Omental fat pad (tissue), 4 donors: Measurements from ENCODE around the gene PGF. TPM values are rescaled to one million over a fixed set of nuclear protein-coding genes. Genes with fewer than 3 reads are reported as not detected.

Experiments
- ATAC-seq: fragments of 150-250 bp; one replicate; pipeline ENCODE4 v1.9.1; 2016; ENCODE audit warnings: mild to moderate bottlenecking, moderate library complexity; ENCODE audit not compliant: low FRiP score
- DNase-seq: peaks from one replicate; pipeline ENCODE4 v3.0.0-alpha.2; 2019; ENCODE audit warnings: low spot score
- total RNA-seq, 4 donors: library from RNA; depleted of rRNA; stranded (reverse); fragments of >200 nt; gene quantifications; one replicate each; pipeline ENCODE4 v1.1.0, GENCODE V29; 2016
- TF ChIP-seq, protein P1 (sequence below), 3 donors: fragments of 450-650 bp; IDR thresholded peaks; one replicate each; pipeline ENCODE4 v1.5.1; 2016 to 2017; ENCODE audit warnings: antibody characterized with exemption in 3 of 3, mild to moderate bottlenecking in 3 of 3, moderate library complexity in 2 of 3

PGF gene
- total RNA-seq, 4 donors from 2014 or later: 3.2 to 28.4 (median 7.1) TPM

GRCh38 chr14:74952180-74952665 is 3.2 kb downstream of the PGF start:
- ATAC-seq: no peak
- TF ChIP-seq, protein P1, sequence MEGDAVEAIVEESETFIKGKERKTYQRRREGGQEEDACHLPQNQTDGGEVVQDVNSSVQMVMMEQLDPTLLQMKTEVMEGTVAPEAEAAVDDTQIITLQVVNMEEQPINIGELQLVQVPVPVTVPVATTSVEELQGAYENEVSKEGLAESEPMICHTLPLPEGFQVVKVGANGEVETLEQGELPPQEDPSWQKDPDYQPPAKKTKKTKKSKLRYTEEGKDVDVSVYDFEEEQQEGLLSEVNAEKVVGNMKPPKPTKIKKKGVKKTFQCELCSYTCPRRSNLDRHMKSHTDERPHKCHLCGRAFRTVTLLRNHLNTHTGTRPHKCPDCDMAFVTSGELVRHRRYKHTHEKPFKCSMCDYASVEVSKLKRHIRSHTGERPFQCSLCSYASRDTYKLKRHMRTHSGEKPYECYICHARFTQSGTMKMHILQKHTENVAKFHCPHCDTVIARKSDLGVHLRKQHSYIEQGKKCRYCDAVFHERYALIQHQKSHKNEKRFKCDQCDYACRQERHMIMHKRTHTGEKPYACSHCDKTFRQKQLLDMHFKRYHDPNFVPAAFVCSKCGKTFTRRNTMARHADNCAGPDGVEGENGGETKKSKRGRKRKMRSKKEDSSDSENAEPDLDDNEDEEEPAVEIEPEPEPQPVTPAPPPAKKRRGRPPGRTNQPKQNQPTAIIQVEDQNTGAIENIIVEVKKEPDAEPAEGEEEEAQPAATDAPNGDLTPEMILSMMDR (IDR thresholded peaks at IDR 0.05): no peak
- DNase-seq: no peak

- ATAC-seq: no peak
- TF ChIP-seq, protein P1 (IDR thresholded peaks at IDR 0.05): no peak
- DNase-seq: no peak
These were observed 3.8 kb downstream of the PGF start for GRCh38 chr14:74951443-74952179.

- DNase-seq (no peak), ATAC-seq (no peak)
- TF ChIP-seq, protein P1 (IDR thresholded peaks at IDR 0.05): no peak
These were observed 4.5 kb downstream of the PGF start for GRCh38 chr14:74950795-74951442.

DNA sequence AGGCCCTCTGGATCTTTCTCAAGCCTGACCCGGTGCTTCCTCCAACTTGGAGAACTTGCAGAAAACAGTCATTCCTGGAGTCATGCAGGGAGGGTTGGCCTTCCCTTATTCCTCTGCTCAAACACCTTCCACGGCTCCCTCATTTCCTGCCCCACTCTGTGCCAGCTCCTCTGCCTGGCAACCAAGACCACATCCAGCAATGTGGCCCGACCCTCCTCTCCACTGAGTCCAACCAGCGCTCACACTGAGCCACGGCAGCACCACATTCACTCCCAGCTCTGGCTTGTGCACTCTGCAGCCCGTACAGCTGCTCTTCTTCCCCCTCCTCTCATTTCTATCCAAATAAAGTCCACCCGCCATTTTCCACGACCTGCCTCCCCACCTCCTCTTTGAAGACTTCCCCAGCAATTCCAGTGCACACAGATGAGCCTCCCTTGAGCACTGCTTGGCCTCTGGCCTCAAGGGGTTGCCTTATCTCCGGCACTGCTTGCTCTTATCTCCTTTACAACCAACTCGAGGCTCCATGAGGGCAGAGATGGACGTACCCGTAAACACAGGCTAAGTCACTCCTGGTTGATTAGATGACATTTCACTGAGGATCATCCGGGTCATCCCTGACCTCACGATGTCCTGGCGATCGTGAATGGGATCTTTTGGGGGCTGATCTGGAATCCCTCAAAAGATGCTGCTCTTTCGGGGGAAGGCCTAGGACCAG is 5.4 kb downstream of the PGF start:
- DNase-seq (no peak), ATAC-seq (no peak)
- TF ChIP-seq, protein P1 (IDR thresholded peaks at IDR 0.05): no peak

DNA sequence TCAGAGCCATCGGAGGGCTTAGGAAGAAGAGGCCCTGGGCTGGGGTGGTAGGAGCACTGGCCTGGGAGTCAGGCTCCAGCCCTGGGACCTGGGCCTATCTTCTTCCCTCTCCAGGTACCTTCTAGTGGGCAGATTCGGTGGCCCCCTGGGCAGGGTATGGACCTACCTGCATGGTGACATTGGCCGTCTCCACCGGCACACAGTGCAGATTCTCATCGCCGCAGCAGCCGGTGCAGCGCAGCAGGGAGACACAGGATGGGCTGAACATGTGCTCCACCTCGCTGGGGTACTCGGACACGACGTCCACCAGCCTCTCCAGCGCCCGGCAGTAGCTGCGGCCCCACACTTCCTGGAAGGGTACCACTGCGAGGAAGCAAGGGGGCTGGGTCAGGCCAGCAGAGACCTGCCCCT is 6.2 kb downstream of the PGF start:
- ATAC-seq (no peak), DNase-seq (no peak)
- TF ChIP-seq, protein P1 (IDR thresholded peaks at IDR 0.05): no peak

- DNase-seq (no peak), ATAC-seq (no peak)
- TF ChIP-seq, protein P1 (IDR thresholded peaks at IDR 0.05): no peak
These were observed 6.9 kb downstream of the PGF start for GRCh38 chr14:74948228-74949175.
